HEK293 (cell line): ENCODE measurements around the gene PBXIP1.

Experiments
- BCL11B ChIP-seq: fragments of 450-650 bp; formaldehyde crosslinking; IDR thresholded peaks from 2 replicates; pipeline ENCODE4 v1.5.1; 2016; ENCODE audit warnings: low read depth, missing biosample characterization, missing genetic modification characterization
- FEZF1 ChIP-seq: fragments of 450-650 bp; formaldehyde crosslinking; IDR thresholded peaks from 2 replicates; pipeline ENCODE4 v1.5.1; 2016; ENCODE audit warnings: missing biosample characterization, missing genetic modification characterization
- GLI4 ChIP-seq: fragments of 450-650 bp; formaldehyde crosslinking; IDR thresholded peaks from 2 replicates; pipeline ENCODE4 v1.5.1; 2016; ENCODE audit warnings: missing biosample characterization, missing genetic modification characterization
- KLF16 ChIP-seq: fragments of 450-650 bp; formaldehyde crosslinking; IDR thresholded peaks from 2 replicates; pipeline ENCODE4 v1.5.1; 2017; ENCODE audit warnings: missing biosample characterization, missing genetic modification characterization
- SCRT2 ChIP-seq: fragments of 450-650 bp; formaldehyde crosslinking; IDR thresholded peaks from 2 replicates; pipeline ENCODE4 v1.5.1; 2016; ENCODE audit warnings: missing biosample characterization, missing genetic modification characterization
- SETDB1 ChIP-seq: IDR thresholded peaks from one replicate; pipeline ENCODE4 v1.6.1; 2017; ENCODE audit warnings: mild to moderate bottlenecking, low read length, moderate library complexity, mixed read lengths; ENCODE audit not compliant: insufficient read length
- SP3 ChIP-seq: fragments of 450-650 bp; formaldehyde crosslinking; IDR thresholded peaks from 2 replicates; pipeline ENCODE4 v1.5.1; 2016; ENCODE audit warnings: missing biosample characterization, missing genetic modification characterization
- TSHZ1 ChIP-seq: fragments of 450-650 bp; formaldehyde crosslinking; IDR thresholded peaks from 2 replicates; pipeline ENCODE4 v1.5.1; 2016; ENCODE audit warnings: missing biosample characterization, missing genetic modification characterization, borderline replicate concordance
- ZBTB1 ChIP-seq: fragments of 450-650 bp; formaldehyde crosslinking; IDR thresholded peaks from 2 replicates; pipeline ENCODE4 v1.5.1; 2016; ENCODE audit warnings: missing biosample characterization, missing genetic modification characterization
- ZNF138 ChIP-seq: fragments of 450-650 bp; formaldehyde crosslinking; IDR thresholded peaks from 2 replicates; pipeline ENCODE4 v1.5.1; 2016; ENCODE audit warnings: missing biosample characterization, missing genetic modification characterization, borderline replicate concordance
- ZNF19 ChIP-seq: fragments of 450-650 bp; formaldehyde crosslinking; IDR thresholded peaks from 2 replicates; pipeline ENCODE4; 2016; ENCODE audit warnings: missing biosample characterization, missing genetic modification characterization, low read depth
- ZNF202 ChIP-seq: fragments of 450-650 bp; formaldehyde crosslinking; IDR thresholded peaks from 2 replicates; pipeline ENCODE4 v1.5.1; 2016; ENCODE audit warnings: missing biosample characterization, missing genetic modification characterization, borderline replicate concordance
- ZNF211 ChIP-seq: fragments of 450-650 bp; formaldehyde crosslinking; IDR thresholded peaks from 2 replicates; pipeline ENCODE4 v1.5.1; 2016; ENCODE audit warnings: low read depth, missing biosample characterization, missing genetic modification characterization
- ZNF239 ChIP-seq: fragments of 450-650 bp; formaldehyde crosslinking; IDR thresholded peaks from 2 replicates; pipeline ENCODE4 v1.5.1; 2016; ENCODE audit warnings: missing biosample characterization, missing genetic modification characterization
- ZNF274 ChIP-seq, 2 experiments: fragments of 200-500 bp in 1 of 2; fragments of 450-650 bp in 1 of 2; sonication (Bioruptor generic) in 1 of 2; formaldehyde crosslinking in 1 of 2; IDR thresholded peaks; 2 replicates each; pipeline versions ENCODE4 v1.5.1 to v1.6.1; 2014 to 2016; ENCODE audit warnings: borderline replicate concordance in 1 of 2, inconsistent platforms in 1 of 2, low read length in 1 of 2, missing biosample characterization in 1 of 2, missing genetic modification characterization in 1 of 2
- ZNF335 ChIP-seq: fragments of 450-650 bp; formaldehyde crosslinking; conservative IDR thresholded peaks from 2 replicates; pipeline ENCODE4 v1.5.1; 2016; ENCODE audit warnings: missing biosample characterization, missing genetic modification characterization
- ZNF394 ChIP-seq: fragments of 450-650 bp; formaldehyde crosslinking; IDR thresholded peaks from 2 replicates; pipeline ENCODE4 v1.5.1; 2016; ENCODE audit warnings: missing biosample characterization, missing genetic modification characterization, mild to moderate bottlenecking, moderate library complexity, borderline replicate concordance
- ZNF423 ChIP-seq: fragments of 450-650 bp; formaldehyde crosslinking; IDR thresholded peaks from 2 replicates; pipeline ENCODE4 v1.5.1; 2016; ENCODE audit warnings: missing biosample characterization, missing genetic modification characterization
- ZNF48 ChIP-seq: fragments of 450-650 bp; formaldehyde crosslinking; IDR thresholded peaks from 2 replicates; pipeline ENCODE4 v1.5.1; 2016; ENCODE audit warnings: missing biosample characterization, missing genetic modification characterization
- ZNF518A ChIP-seq: fragments of 450-650 bp; formaldehyde crosslinking; conservative IDR thresholded peaks from 2 replicates; pipeline ENCODE4 v1.5.1; 2016; ENCODE audit warnings: low read depth, missing biosample characterization, missing genetic modification characterization
- ZNF560 ChIP-seq: fragments of 450-650 bp; formaldehyde crosslinking; IDR thresholded peaks from 2 replicates; pipeline ENCODE4 v1.5.1; 2017; ENCODE audit warnings: missing biosample characterization, missing genetic modification characterization, borderline replicate concordance
- ZNF623 ChIP-seq: fragments of 450-650 bp; formaldehyde crosslinking; IDR thresholded peaks from 2 replicates; pipeline ENCODE4 v1.5.1; 2016; ENCODE audit warnings: missing biosample characterization, missing genetic modification characterization
- ZNF629 ChIP-seq: fragments of 450-650 bp; formaldehyde crosslinking; IDR thresholded peaks from 2 replicates; pipeline ENCODE4 v1.5.1; 2017; ENCODE audit warnings: missing biosample characterization, missing genetic modification characterization
- ZNF664 ChIP-seq: fragments of 450-650 bp; formaldehyde crosslinking; IDR thresholded peaks from 2 replicates; pipeline ENCODE4 v1.5.1; 2016; ENCODE audit warnings: missing biosample characterization, missing genetic modification characterization
- ZNF704 ChIP-seq: fragments of 450-650 bp; formaldehyde crosslinking; IDR thresholded peaks from 2 replicates; pipeline ENCODE4 v1.5.1; 2016; ENCODE audit warnings: missing biosample characterization, missing genetic modification characterization
- ZNF777 ChIP-seq: fragments of 450-650 bp; formaldehyde crosslinking; IDR thresholded peaks from 2 replicates; pipeline ENCODE4 v1.5.1; 2017; ENCODE audit warnings: missing biosample characterization, missing genetic modification characterization, borderline replicate concordance
- ZNF843 ChIP-seq: fragments of 450-650 bp; formaldehyde crosslinking; IDR thresholded peaks from 2 replicates; pipeline ENCODE4 v1.5.1; 2016; ENCODE audit warnings: missing biosample characterization, missing genetic modification characterization
- ZSCAN16 ChIP-seq: fragments of 450-650 bp; formaldehyde crosslinking; IDR thresholded peaks from 2 replicates; pipeline ENCODE4 v1.5.1; 2016; ENCODE audit warnings: missing biosample characterization, missing genetic modification characterization
- ZSCAN30 ChIP-seq: fragments of 450-650 bp; IDR thresholded peaks from 2 replicates; pipeline ENCODE4 v1.5.1; 2018; ENCODE audit warnings: missing biosample characterization, mild to moderate bottlenecking, missing genetic modification characterization, moderate library complexity
- ZSCAN4 ChIP-seq: fragments of 450-650 bp; formaldehyde crosslinking; IDR thresholded peaks from 2 replicates; pipeline ENCODE4 v1.5.1; 2017; ENCODE audit warnings: missing biosample characterization, missing genetic modification characterization

The PBXIP1 gene

GRCh38 chr1:155000726-155001424, 45.0 kb upstream of the PBXIP1 start (continued):
- TF ChIP-seq ZNF704 (tag by site-specific recombination) (no peak), ZNF335 (tag by site-specific recombination) (peak; percentile 95), TSHZ1 (tag by site-specific recombination) (peak; percentile 59), SETDB1 (no peak), BCL11B (peak; percentile 96), ZNF629 (peak; percentile 88), ZSCAN16 (tag by site-specific recombination) (no peak), ZNF211 (tag by site-specific recombination) (no peak), ZNF202 (tag by site-specific recombination) (no peak), ZNF518A (no peak), ZNF48 (tag by site-specific recombination) (no peak), ZSCAN30 (tag by site-specific recombination) (peak; percentile 90), ZNF423 (tag by site-specific recombination) (peak; percentile 67), ZNF623 (tag by site-specific recombination) (peak; percentile 55), ZSCAN4 (tag by site-specific recombination) (peak; percentile 70; the same call in 1 of the 2 replicates), FEZF1 (peak; percentile 33; the same call in 1 of the 2 replicates), ZNF843 (tag by site-specific recombination) (no peak; the same call in none of the 2 replicates), ZNF560 (tag by site-specific recombination) (no peak), ZNF394 (tag by site-specific recombination) (peak; percentile 72), SP3 (tag by site-specific recombination) (peak; percentile 86), ZNF274 (IDR thresholded peaks at IDR 0.05; ENCODE audit: low read length) (no peak), ZNF274 (tag by site-specific recombination; IDR thresholded peaks at IDR 0.05; ENCODE audit: borderline replicate concordance) (no peak), KLF16 (tag by site-specific recombination) (peak; percentile 98), SCRT2 (tag by site-specific recombination) (peak; percentile 100), ZNF138 (tag by site-specific recombination) (no peak), ZBTB1 (tag by site-specific recombination) (peak; percentile 75; the same call in 1 of the 2 replicates), ZNF777 (no peak), ZNF664 (tag by site-specific recombination) (no peak), ZNF239 (tag by site-specific recombination) (no peak), ZNF19 (tag by site-specific recombination) (no peak), GLI4 (tag by site-specific recombination) (peak; percentile 63; the same call in 1 of the 2 replicates)
